IMR-90 (cell line): ENCODE results near the gene EGFR. TPM values are rescaled to one million over a fixed set of nuclear protein-coding genes. Genes with fewer than 3 reads are reported as not detected.

ENCODE experiments used
- ATAC-seq: fragments of 200-7000 bp; cut with Tn5 transposase; 2 replicates; pipeline ENCODE4 v1.9.1; 2020; ENCODE audit warnings: low read depth, mild to moderate bottlenecking, moderate library complexity
- BruUV-seq: library from RNA; stranded (reverse); fragments of 400-500 nt; replicated peaks from 2 replicates; lab custom pipeline; 2021; lab: Mats Ljungman, UMichigan
- CTCF ChIA-PET: fragments of 300-600 bp; formaldehyde crosslinking; extraction: SDS; loops from one replicate; lab custom pipeline; 2021; ENCODE audit warnings: antibody characterized with exemption; lab: Yijun Ruan, JAX
- POLR2A ChIA-PET: fragments of 300-600 bp; sonication (Branson Sonifier 250); formaldehyde crosslinking; loops from one replicate; lab custom pipeline; 2022; ENCODE audit warnings: antibody characterized with exemption; ENCODE audit not compliant: unreplicated experiment; lab: Charles Lee
- DNase-seq: peaks from one replicate; pipeline ENCODE4 v3.0.0; 2013
- H2AFZ ChIP-seq: replicated peaks from 2 replicates; pipeline ENCODE3; 2013; ENCODE audit warnings: low read length, mild to moderate bottlenecking; ENCODE audit not compliant: poor library complexity
- H2AK5ac ChIP-seq: 2 replicates; pipeline ENCODE4 v1.6.1; 2013; ENCODE audit warnings: low read depth, low read length, inconsistent platforms
- H2AK9ac ChIP-seq: replicated peaks from 2 replicates; pipeline ENCODE3; 2013; ENCODE audit warnings: mild to moderate bottlenecking, low read depth, low read length, moderate library complexity; ENCODE audit not compliant: poor library complexity
- H2BK120ac ChIP-seq: 2 replicates; pipeline ENCODE4 v1.6.1; 2013; ENCODE audit warnings: low read depth, low read length, inconsistent platforms
- H2BK15ac ChIP-seq: 3 replicates; pipeline ENCODE4 v1.6.1; 2013; ENCODE audit warnings: low read depth, low read length, inconsistent platforms
- H2BK20ac ChIP-seq: 2 replicates; pipeline ENCODE4 v1.6.1; 2013; ENCODE audit warnings: low read depth, mild to moderate bottlenecking, inconsistent platforms, low read length, moderate library complexity
- H2BK5ac ChIP-seq: 2 replicates; pipeline ENCODE4 v1.6.1; 2013; ENCODE audit warnings: mild to moderate bottlenecking, low read depth, low read length, inconsistent platforms; ENCODE audit not compliant: poor library complexity, severe bottlenecking
- H3K14ac ChIP-seq: replicated peaks from 2 replicates; pipeline ENCODE4 v1.6.1; 2013; ENCODE audit warnings: low read depth, low read length, inconsistent platforms
- H3K18ac ChIP-seq: 2 replicates; pipeline ENCODE4 v1.6.1; 2013; ENCODE audit warnings: low read depth, low read length, control low read depth
- H3K23ac ChIP-seq: 2 replicates; pipeline ENCODE4 v1.6.1; 2013; ENCODE audit warnings: low read depth, low read length, inconsistent platforms
- H3K27ac ChIP-seq: 2 replicates; pipeline ENCODE4 v1.5.1; 2013; ENCODE audit warnings: mild to moderate bottlenecking, control low read depth, low read length; ENCODE audit not compliant: insufficient read depth
- H3K27me3 ChIP-seq: 2 replicates; pipeline ENCODE4 v1.6.1; 2013; ENCODE audit warnings: low read length; ENCODE audit not compliant: control insufficient read depth, insufficient read depth
- H3K36me3 ChIP-seq: 2 replicates; pipeline ENCODE4 v1.6.1; 2013; ENCODE audit warnings: low read length, mixed read lengths; ENCODE audit not compliant: control insufficient read depth, insufficient read depth
- H3K4ac ChIP-seq: 2 replicates; pipeline ENCODE4 v1.6.1; 2013; ENCODE audit warnings: low read depth, low read length, inconsistent platforms
- H3K4me1 ChIP-seq: 2 replicates; pipeline ENCODE4 v1.6.1; 2013; ENCODE audit warnings: low read length, mixed read lengths; ENCODE audit not compliant: control insufficient read depth, insufficient read depth
- H3K4me2 ChIP-seq: 2 replicates; pipeline ENCODE4 v1.6.1; 2013; ENCODE audit warnings: low read depth, mild to moderate bottlenecking, control low read depth, low read length, moderate library complexity
- H3K4me3 ChIP-seq: 2 replicates; pipeline ENCODE4 v1.5.1; 2013; ENCODE audit warnings: low read depth, mild to moderate bottlenecking, control low read depth, low read length, moderate library complexity; ENCODE audit not compliant: insufficient read depth
- H3K56ac ChIP-seq: 2 replicates; pipeline ENCODE4 v1.6.1; 2013; ENCODE audit warnings: low read length, inconsistent platforms; ENCODE audit not compliant: insufficient read depth; ENCODE audit errors: extremely low read depth
- H3K79me1 ChIP-seq, 2 experiments: 2 replicates each; pipeline ENCODE4 v1.6.1; 2013; ENCODE audit warnings: low read length in 2 of 2, inconsistent platforms in 1 of 2, low read depth in 1 of 2
- H3K9ac ChIP-seq: 2 replicates; pipeline ENCODE4 v1.6.1; 2013; ENCODE audit warnings: low read depth, low read length, control low read depth
- H3K9me1 ChIP-seq: 2 replicates; pipeline ENCODE4 v1.6.1; 2013; ENCODE audit warnings: low read length, inconsistent platforms; ENCODE audit not compliant: insufficient read depth
- H3K9me3 ChIP-seq: 2 replicates; pipeline ENCODE4 v1.6.1; 2013; ENCODE audit warnings: low read length; ENCODE audit not compliant: control insufficient read depth, insufficient read depth
- H4K20me1 ChIP-seq: 2 replicates; pipeline ENCODE4 v1.6.1; 2013; ENCODE audit warnings: low read length, inconsistent platforms; ENCODE audit not compliant: insufficient read depth
- H4K5ac ChIP-seq: 2 replicates; pipeline ENCODE4 v1.6.1; 2013; ENCODE audit warnings: mild to moderate bottlenecking, low read depth, low read length, control low read depth
- H4K8ac ChIP-seq, 2 experiments: 2 replicates each; pipeline ENCODE4 v1.6.1; 2013; ENCODE audit warnings: low read depth in 2 of 2, low read length in 2 of 2, control low read depth in 1 of 2, inconsistent platforms in 1 of 2
- H4K91ac ChIP-seq: 2 replicates; pipeline ENCODE4 v1.6.1; 2013; ENCODE audit warnings: low read depth, low read length, inconsistent platforms; ENCODE audit not compliant: insufficient read depth
- CEBPB ChIP-seq: IDR thresholded peaks from 2 replicates; pipeline ENCODE4 v1.6.1; 2012; ENCODE audit warnings: low read depth, low read length, improper control_type of control experiment
- MXI1 ChIP-seq: IDR thresholded peaks from 2 replicates; pipeline ENCODE4 v1.6.1; 2012; ENCODE audit warnings: low read depth, mild to moderate bottlenecking, low read length, moderate library complexity, borderline replicate concordance
- WGBS, 2 experiments: methylation state at CpG; one replicate each; pipeline versions ENCODE4 v1.1.5 to v1.1.7; 2013; ENCODE audit warnings: missing lambda C conversion rate in 2 of 2; ENCODE audit not compliant: insufficient read length in 1 of 2; ENCODE audit errors: extremely low coverage in 2 of 2; 5-methylcytosine and 5-hydroxymethylcytosine counted together
- dilution Hi-C: fragments of 300-500 bp; cut with HindIII; formaldehyde crosslinking; loops from one replicate; pipeline ENCODE4 v1.14.3; 2018; ENCODE audit warnings: low sequenced_read_pairs; ENCODE audit not compliant: unreplicated experiment
- in situ Hi-C: fragments of 300-500 bp; cut with MboI; formaldehyde crosslinking; loops from 3 replicates; pipeline ENCODE4 v1.14.3; 2019; ENCODE audit warnings: low sequenced_read_pairs, inconsistent platforms, mixed read lengths
- intact Hi-C: fragments of 100-400 bp; cut with micrococcal nuclease; formaldehyde crosslinking; loops from 2 replicates; pipeline ENCODE4 v1.10.0; 2022
- polyA plus RNA-seq, 3 experiments: library from polyadenylated mRNA; depleted of rRNA; stranded (reverse); fragments of >200 nt; gene quantifications; 2 replicates each; pipeline ENCODE4 v1.2.3, GENCODE V29; 2012; ENCODE audit warnings: low replicate concordance in 1 of 3
- total RNA-seq: library from RNA; depleted of rRNA; stranded (reverse); fragments of >200 nt; gene quantifications from 2 replicates; pipeline ENCODE4 v1.2.3, GENCODE V29; 2012

EGFR gene
- total and polyA plus RNA-seq, 2 of the 4 experiments (the other 2 are of a cell fraction): 36.9 to 60.4 TPM

DNA sequence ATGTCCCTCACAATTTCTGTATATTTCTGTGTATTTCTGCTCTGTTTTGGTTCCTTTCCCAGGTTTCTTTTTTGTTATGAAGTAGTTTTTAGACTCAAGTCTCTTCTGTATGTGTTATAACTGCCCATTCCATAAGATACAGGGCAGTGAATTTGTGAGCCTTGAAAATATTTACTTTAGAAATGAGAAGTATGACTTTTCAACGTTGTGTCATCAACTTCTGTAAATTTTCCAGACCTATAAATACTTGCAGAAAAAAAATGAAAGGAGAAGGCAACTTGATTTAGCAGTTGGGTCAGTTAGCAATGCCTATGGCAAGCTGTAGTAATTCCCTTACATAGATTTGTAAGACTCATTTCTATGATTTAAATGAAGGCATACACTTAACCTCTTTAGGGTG, 11.5 kb downstream of the EGFR start:
- dilution Hi-C loops: no loop called here
- no peak overlapping the region for H2BK120ac ChIP-seq
- H3K18ac ChIP-seq: peak overlapping the region; percentile 81
- TF ChIP-seq MXI1 (no peak), CEBPB (peak; percentile 26; the same call in 1 of the 2 replicates)
- H3K9me3 ChIP-seq: no peaks in the 10 kb centered on the region
- no peak overlapping the region for H2AFZ ChIP-seq
- ATAC-seq (peak; percentile 74), DNase-seq (peak; percentile 83)
- WGBS, 2 experiments: no CpG with 5 or more reads among the region's 1 CpG
- H2AK5ac ChIP-seq: no peak overlapping the region
- H4K5ac ChIP-seq: no peak overlapping the region
- peaks cover 8% of the 10 kb centered on the region; the same call in 1 of the 2 replicates for H3K36me3 ChIP-seq
- H4K91ac ChIP-seq: no peak overlapping the region
- BruUV-seq: no TSS peak
- H2BK20ac ChIP-seq: peak overlapping the region; percentile 59; the same call in 1 of the 2 replicates
- H4K20me1 ChIP-seq: peaks cover 76% of the 10 kb centered on the region
- intact Hi-C loops: no loop called here
- no peak overlapping the region for H2AK9ac ChIP-seq
- peak overlapping the region; percentile 28; the same call in 1 of the 2 replicates for H3K23ac ChIP-seq
- H3K9me1 ChIP-seq: peaks cover 38% of the 10 kb centered on the region
- H3K4me1 ChIP-seq: peaks cover 34% of the 10 kb centered on the region
- CTCF ChIA-PET: interaction anchor here (0.6 to 2.2 kb wide), 4 partner anchors 12 to 225 kb away, joined by 3 to 6 read pairs (median 4); partner anchors contain the start of gene EGFR
- H3K9ac ChIP-seq: no peak overlapping the region
- H3K56ac ChIP-seq: no peak overlapping the region
- H3K79me1 ChIP-seq: peaks cover 22 to 71% of the 10 kb centered on the region in 2 experiments
- no peak overlapping the region; a peak in 1 of 4 replicates for H4K8ac ChIP-seq
- POLR2A ChIA-PET: no interaction called here
- H3K4ac ChIP-seq: no peak overlapping the region
- H3K4me3 ChIP-seq: no peak overlapping the region
- H3K27me3 ChIP-seq: no peaks in the 10 kb centered on the region
- in situ Hi-C loops: no loop called here
- peak overlapping the region; percentile 27; the same call in 1 of the 2 replicates for H3K27ac ChIP-seq
- H3K14ac ChIP-seq: 0 out of 2 replicates have a peak overlapping the region, but pooled peaks have one; percentile 8
- peak overlapping the region; percentile 99 for H3K4me2 ChIP-seq
- H2BK15ac ChIP-seq: no peak overlapping the region
- peak overlapping the region; percentile 79 for H2BK5ac ChIP-seq
